ENCODE measurements around the gene A1CF. TPM values are rescaled to one million over a fixed set of nuclear protein-coding genes. Genes with fewer than 3 reads are reported as not detected.
A peak's percentile ranks its signal among the peaks of the same experiment; 100 is the strongest.
"Not testable (repeated sequence)": the region's sequence is repeated elsewhere in the genome, so short reads cannot be mapped to it uniquely, and the experiment has no call there.

Gene A1CF, protein sequence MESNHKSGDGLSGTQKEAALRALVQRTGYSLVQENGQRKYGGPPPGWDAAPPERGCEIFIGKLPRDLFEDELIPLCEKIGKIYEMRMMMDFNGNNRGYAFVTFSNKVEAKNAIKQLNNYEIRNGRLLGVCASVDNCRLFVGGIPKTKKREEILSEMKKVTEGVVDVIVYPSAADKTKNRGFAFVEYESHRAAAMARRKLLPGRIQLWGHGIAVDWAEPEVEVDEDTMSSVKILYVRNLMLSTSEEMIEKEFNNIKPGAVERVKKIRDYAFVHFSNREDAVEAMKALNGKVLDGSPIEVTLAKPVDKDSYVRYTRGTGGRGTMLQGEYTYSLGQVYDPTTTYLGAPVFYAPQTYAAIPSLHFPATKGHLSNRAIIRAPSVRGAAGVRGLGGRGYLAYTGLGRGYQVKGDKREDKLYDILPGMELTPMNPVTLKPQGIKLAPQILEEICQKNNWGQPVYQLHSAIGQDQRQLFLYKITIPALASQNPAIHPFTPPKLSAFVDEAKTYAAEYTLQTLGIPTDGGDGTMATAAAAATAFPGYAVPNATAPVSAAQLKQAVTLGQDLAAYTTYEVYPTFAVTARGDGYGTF
- not detected in 2 replicates for total RNA-seq (2014; rRNA removed)
- not detected for polyA plus RNA-seq (2012)

DNA sequence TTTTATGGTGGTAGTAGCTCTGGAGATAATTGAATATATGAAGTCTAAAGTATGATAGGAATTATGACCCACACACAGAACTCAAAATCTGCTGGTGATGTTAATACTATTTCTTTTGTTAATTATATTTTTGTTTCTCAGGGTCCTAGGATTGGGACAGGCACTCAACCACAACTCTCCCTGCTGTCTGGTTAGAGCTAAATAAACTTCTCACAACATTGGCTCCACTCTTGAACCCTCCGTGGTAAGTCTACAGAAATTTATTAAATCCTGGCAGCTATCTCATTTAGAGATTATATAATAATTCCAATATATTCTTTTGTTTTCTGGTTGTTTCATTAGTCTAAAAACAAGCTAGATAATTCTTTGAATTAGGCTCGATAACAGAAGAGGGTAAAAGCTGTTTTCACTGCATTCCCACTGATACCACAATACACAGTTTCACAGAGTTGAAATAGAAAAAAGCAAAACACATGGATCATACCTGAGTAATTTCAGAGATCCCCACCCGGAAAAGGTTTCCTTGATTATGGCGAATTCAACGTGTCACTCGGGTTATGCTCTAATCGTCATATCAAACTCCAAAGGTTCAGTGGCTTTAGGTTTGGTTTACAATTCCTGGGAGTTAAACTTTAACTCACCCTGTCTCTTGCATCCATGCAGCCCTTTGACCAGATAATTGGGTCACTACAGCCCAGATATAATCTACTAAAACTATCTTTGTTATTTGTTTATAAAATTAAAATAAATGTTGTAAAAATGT is at the start of gene A1CF:
A1CF (minus strand) TSS at position 531 of the 763 bp plus-strand sequence. CDS start 25,687 bp downstream, outside the sequence.
- DNase-seq (ENCODE audit: low read depth) = no peak

DNA sequence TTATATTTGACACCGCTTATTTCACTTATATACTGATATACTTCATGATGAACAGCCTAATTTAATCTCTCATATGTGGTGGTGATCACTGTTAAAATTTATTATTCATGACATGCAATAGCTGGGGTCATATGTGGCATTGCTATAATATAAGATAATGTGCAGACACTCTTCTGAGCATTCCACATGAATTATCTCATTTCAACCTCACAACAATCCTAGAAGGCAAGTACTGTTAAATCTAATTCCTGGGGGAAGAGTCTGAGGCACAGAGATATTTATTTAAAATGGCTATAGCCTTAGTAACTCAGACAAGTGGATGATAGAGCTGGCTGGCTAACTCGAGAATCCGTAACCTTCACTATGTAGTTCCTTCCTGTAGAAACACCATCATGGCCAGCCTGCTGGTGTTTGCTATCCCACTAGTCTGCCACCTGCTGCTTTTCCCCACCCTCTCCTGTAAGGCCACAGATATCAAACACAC is 46.6 kb upstream of the A1CF start:
- DNase-seq (ENCODE audit: low read depth) = no peak

DNA sequence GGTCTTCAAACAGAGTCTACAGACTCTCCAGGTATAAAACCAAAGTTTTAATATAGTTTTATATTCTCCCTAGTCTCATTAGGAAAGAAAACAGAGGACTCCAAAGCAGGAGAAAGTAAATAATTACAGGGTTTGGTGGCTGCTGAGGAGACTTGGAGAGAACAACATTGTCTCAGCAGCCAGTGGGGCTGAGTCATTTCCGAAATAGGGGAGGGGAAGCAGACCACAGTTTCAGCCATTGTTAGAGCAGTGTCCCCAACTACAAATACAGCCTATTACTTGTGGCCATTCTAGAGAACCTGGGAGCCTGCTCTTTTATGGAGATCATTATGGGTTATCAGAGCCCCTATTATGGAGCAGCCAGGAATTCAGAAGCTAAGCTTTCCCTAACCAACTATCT is 44.2 kb upstream of the A1CF start:
- DNase-seq (ENCODE audit: low read depth) = peak; percentile 6

DNA sequence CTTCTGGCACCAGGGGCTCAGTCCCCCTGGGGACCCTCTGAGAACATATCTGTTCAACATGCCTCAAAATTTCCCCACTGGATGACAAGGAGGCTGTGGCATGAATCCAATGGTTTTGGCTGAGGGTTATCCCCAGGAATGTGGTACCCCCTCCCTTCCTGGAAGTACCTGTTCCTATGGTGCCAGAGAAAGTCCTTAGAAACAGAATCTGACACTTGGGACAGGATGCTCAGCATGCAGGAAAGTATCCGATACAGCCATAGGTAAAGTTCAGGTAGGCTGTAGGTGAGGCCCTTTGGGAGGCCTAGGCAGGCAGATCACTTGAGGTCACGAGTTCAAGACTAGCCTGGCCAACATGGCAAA is 42.7 kb upstream of the A1CF start:
- DNase-seq (ENCODE audit: low read depth) = no peak

DNA sequence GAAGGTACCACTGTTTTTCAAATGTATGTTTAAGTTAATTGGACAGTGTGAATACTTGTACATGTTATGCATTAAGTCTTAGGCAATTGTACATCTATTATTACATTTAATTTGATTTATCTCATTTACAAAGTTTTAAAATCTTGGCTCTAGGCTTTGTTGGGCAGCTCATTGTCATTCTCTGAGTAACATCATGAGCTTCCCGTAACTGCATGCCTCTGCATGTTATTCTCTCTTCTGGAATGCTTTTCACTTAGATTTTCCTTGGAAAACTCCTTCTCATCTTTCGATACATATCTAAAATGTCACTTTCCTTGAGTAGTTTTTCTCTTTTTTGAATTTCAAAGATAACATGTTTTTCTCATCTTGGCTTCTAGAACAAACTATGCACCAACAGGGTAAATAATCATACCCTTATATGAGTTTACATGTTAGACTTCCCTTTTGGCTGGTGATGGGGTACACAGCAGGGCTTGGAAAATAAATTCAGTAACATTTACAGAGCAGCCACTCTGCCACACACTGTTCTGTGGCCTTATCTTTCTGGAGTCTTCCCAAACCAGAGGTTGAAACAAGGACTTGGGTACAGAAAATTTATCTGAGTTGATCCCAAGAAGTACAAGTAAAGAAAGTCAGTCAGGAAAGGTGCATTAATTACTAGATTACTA is 42.2 kb upstream of the A1CF start:
- no peak for DNase-seq (ENCODE audit: low read depth)

DNA sequence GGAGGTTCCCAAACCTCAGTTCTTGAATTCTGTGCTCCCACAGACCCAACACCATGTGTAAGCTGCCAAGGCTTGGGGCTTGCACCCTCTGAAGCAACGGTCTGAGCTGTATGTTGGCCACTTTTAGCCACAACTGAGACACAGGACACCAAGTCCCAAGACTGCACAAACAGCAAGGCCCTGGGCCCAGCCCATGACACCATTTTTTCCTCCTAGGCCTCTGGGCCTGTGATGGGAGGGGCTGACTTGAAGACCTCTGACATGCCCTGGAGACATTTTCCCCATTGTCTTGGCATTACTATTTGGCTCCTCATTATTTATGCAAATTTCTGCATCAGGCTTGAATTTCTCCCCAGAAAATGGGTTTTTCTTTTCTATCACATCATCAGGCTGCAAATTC is 38.0 kb upstream of the A1CF start:
- not testable (repeated sequence) for DNase-seq (ENCODE audit: low read depth)

DNA sequence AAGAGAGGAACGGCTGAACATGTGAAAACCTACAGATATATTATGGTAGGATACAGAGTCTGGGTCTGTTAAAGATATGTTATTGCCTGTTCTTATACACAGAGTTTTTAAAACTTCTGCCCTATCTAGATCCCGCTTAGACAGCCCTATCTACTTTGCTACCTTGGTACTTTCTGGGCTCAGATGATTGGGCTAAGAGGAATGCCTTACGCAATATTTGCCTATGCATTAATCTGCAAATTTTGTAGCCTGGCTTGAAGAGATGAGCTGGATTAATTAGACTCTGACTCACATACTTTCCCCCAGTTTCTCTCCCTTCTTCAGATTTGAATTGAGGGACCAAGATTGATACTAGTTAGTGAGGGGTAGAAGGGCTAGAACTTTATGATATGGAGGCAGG is 33.6 kb upstream of the A1CF start:
- DNase-seq (ENCODE audit: low read depth) = no peak

DNA sequence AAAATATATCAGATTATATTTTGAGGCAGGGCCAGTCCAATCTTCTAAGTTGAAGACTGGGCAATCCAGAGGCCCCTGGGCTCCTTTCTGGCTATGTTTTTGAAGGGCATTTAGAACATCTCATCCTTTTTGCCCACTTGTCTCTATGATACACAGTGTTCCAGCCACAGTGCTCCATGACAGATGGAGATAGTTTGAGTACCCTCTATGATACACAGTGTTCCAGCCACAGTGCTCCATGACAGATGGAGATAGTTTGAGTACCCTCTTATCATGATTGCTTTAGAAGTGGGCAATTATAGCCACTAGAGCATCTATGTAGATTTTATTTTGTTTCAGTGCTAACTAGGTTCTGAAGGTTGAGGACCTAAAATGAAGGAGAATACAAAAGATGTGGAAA is 33.1 kb upstream of the A1CF start:
- DNase-seq (ENCODE audit: low read depth) = no peak

DNA sequence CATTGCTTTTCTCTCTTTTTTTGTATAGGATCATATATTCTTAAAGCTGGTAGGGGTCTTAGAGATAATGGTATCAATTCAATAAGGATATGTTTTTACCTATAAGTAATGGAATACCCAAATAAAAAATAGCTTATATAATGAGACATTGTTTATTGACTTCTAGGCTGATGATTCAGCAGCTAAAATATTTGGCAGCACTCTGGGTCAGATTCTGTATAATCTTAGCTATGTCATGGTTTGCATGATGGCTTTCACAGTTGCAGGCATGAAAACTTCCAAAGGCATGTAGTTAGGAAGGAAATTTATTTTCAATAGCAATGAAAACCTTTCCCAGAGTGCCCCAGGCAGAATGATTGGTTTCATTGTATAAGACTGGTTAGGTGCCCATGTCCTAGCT is 32.1 kb upstream of the A1CF start:
- peak; percentile 25 for DNase-seq (ENCODE audit: low read depth)

DNA sequence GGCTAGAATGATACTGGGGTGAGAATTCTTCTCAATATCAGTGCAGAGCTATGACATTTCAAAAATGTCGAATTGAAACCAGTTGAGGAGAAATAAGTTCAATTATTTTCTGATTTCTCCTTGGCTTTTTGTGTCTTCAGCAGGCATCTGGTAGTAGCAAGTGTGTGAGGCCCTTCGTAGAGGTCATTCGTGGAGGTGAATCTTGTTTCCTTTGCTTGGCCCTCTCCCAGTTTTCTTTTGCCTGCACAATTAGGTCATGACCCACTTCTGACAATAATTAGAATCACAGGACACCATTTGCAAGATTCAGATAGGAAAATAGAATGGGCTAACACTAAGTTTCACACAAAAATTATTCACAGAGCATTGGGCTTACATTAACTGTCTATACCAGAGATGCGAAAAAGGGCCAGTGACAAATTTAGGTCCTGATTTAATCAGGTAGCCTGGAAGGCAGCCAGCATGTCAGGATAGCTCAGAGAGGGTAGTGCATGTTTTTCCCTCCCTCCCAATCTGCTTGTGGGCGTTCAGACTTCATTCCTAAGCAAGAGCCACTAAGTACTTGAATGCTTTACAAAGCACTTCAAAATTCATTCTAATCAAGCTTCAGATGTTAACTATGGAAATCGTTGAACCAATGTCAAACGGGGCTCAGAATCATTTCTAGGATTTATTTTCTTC is 24.0 kb upstream of the A1CF start:
- no peak for DNase-seq (ENCODE audit: low read depth)

DNA sequence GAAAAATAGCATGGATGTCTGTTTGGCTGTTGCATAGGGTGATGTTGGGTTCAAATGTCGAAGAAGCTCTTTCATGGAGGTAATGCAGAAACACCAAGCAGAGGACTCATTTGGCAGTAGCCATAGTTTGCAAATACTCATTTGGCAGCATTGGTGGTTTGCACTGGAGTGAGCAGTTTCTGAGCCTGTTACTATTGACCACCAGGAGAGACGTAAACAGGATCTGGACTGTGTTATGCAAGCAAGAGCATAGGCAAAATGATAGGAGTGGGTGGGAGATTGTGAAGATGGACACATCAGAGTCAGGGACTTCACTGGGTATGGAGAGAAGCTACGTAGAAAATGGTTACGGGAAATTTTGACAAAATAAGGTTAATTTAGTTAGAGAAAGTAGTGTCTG is 22.9 kb upstream of the A1CF start:
- DNase-seq (ENCODE audit: low read depth) = no peak

DNA sequence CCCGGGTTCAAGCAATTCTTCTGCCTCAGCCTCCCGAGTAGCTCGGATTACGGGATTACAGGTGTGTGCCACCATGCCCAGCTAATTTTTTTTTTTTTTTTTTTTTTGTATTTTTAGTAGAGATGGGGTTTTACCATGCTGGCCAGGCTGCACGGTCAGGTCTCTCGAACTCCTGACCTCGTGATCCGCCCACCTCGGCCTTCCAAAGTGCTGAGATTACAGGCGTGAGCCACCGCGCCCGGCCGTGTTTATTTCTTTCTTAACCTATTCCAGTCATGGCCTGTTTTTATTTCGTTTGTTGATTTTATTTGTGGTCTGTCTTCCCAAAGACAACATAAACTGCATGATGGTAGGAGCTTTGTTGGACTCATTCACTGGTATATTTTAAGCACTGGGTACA is 20.4 kb upstream of the A1CF start:
- DNase-seq (ENCODE audit: low read depth) = not testable (repeated sequence)

DNA sequence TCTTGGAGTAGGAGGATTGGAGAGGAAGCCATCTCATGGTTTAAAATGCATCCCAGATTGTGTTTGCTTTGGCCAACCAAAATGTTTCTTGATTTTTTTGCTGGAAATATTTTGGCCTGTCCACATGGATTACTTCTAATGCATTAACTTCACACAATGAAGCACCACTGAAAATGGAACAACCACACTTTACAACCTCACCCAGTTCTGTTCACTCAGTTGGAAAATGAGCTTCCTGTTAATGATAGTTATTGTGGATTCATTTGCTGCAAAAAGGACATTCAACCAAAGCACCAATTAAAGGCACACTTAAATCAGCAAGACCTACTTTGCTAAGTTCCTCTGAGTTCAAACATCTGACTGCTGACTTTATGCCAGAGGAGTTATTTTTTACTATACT is 11.3 kb upstream of the A1CF start:
- no peak for DNase-seq (ENCODE audit: low read depth)

DNA sequence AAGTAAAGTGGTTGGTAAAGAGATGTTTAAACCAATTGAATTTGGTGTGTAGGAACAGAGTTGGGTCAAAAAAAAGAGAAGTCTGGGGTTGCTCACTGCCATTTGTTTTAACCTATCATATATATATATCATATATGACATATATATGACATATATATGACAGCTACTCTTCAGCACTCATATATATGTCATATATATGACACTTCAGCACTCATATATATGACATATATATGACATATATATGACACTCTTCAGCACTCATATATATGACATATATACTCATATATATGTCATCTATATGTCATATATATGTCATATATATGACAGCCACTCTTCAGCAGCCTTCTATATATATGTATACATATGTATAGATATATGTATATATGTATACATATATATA is 8.9 kb upstream of the A1CF start:
- no peak for DNase-seq (ENCODE audit: low read depth)

DNA sequence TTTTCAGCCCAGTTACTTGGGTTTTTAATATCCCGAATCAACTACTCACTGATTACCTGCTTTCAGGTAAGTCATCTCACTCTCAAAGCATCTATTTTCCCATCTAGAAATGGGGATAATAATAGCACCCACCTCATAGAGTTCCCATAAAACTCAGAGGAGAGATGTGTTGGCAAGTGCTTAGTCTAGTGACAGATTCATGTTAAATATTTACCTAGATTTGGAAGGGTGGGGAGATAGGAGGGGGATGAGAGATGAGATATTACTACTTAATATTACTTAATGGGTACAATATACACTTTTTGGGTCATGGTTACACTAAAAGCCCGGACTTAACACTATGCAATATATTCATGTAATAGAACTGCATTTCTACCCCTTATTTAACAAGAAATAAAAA is 7.0 kb upstream of the A1CF start:
- DNase-seq (ENCODE audit: low read depth) = no peak

DNA sequence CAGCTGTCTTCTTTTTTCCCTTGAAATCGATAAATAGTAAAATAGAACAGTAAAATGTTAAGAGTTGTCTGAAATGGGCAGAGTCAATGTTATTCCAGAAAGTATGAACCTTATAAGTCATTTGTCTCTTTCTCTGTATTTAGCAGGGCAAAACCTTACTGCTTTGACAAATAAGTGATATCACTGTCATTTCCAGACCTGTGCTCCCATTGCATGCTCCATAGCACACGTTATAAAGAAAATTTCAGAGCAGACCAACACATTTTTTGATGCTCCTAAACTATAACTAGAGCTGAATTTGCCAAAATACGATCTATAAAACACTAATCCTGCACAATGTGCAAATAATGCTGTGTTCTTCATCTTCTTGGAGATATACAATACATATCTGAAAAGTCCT is 1.1 kb downstream of the A1CF start:
- no peak for DNase-seq (ENCODE audit: low read depth)

DNA sequence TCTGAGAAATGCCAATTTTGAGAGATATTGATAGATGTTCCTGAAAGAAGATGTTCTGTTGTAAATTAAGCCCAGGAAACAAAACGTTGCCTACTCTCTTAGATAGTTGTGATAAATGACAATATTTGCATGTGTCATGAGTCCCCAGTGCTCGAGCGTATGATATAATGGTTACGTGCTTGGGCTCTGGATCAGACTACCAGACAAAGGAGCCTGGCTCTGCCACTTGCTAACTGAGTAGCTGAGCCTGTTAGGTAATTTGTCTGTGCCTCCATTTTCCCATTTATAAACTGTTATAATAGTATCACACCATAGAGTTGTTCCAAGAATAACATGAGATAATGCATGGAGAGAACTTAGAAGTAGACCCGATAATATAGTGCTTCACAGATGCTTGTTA is 1.8 kb downstream of the A1CF start:
- DNase-seq (ENCODE audit: low read depth) = no peak

DNA sequence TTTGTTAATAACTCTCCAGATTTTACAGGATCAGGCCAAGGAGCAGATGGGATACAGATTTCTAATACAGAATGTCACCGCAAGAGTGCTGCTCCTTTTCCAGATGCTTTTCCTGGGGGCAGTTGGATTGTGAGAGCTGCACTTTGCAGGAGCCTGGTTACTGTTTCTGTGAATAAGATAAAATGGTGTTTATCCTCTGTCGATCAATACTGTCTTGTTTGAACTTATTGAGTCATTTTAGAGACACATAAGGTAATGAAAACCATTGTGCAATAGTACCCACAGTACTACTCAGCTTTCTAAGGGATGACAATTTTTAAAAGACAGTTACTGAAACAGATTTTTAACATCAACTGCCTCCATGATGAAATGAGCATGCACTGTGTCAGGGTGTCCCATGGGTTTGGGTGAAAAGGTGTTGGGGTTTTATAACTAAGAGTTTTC is 2.9 kb downstream of the A1CF start:
- DNase-seq (ENCODE audit: low read depth) = no peak

DNA sequence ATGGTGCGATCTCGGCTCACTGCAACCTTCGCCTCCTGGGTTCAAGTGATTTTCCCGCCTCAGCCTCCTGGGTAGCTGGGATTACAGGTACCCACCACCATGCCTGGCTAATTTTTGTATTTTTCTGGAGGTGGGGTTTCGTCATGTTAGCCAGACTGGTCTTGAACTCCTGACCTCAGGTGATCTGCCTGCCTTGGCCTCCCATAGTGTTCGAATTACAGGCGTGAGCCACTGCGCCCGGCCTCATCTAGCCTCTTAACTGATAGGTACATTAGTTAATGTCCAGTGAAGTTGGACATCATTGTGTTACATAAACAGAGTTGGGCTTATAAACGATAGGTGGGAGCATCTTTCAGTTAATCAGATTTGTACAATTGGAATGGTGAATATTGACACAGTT is 4.4 kb downstream of the A1CF start:
- DNase-seq (ENCODE audit: low read depth) = not testable (repeated sequence)

DNA sequence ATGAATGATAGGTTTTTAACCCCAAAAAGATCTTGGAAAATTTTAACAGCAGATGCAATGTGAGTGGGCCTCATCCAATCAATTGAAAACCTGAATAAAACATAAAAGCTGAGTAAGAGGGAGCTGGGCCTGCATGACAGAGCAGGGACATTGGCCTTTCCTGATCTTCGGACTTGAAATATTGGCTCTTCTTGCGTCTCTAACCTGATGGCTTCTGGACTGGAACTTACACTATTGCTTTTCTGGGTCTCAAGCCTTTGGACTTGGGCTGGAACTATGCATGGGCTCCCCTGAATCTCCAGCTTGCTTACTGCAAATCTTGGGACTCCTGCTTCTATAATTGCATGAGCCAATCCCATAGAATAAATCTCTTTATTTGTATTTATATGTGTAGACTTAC is 9.0 kb downstream of the A1CF start:
- DNase-seq (ENCODE audit: low read depth) = no peak

DNA sequence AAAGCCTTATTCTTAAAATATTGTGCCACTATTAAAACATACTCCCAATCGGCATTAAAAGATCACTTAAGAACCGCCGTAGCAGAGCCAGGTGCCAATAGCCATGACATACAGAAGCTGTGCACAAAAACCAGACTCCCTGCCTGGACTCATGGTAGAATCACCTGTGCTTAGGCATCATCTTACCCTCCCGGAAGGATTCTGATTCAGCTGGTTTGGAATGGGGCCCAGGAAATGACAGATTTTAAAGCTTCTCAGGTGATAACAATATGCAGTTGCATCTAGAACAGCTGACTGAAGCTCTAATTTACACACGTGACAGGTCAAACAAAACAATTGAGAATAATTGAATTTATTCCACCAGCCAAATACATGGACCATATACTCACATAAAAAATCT is 10.7 kb downstream of the A1CF start:
- DNase-seq (ENCODE audit: low read depth) = no peak
